BLaER1 (cell line): Measurements from ENCODE around the gene METTL1.

ENCODE experiments used
- H3K27ac ChIP-seq: shearing (Covaris generic); formaldehyde crosslinking; 2 replicates; pipeline ENCODE4 v1.8.1; 2022
- H3K27me3 ChIP-seq: shearing (Covaris generic); formaldehyde crosslinking; 2 replicates; pipeline ENCODE4 v1.8.1; 2022
- H3K36me3 ChIP-seq: shearing (Covaris generic); formaldehyde crosslinking; 2 replicates; pipeline ENCODE4 v1.8.1; 2022
- H3K4me1 ChIP-seq: shearing (Covaris generic); formaldehyde crosslinking; 2 replicates; pipeline ENCODE4 v1.8.1; 2022
- H3K4me2 ChIP-seq: shearing (Covaris generic); formaldehyde crosslinking; 2 replicates; pipeline ENCODE4 v1.8.1; 2022
- H3K4me3 ChIP-seq: shearing (Covaris generic); formaldehyde crosslinking; 2 replicates; pipeline ENCODE4 v1.8.1; 2022
- H3K9ac ChIP-seq: shearing (Covaris generic); formaldehyde crosslinking; 2 replicates; pipeline ENCODE4 v1.8.1; 2022
- H3K9me3 ChIP-seq: shearing (Covaris generic); formaldehyde crosslinking; 2 replicates; pipeline ENCODE4 v1.8.1; 2022
- H4K20me1 ChIP-seq: shearing (Covaris generic); formaldehyde crosslinking; 2 replicates; pipeline ENCODE4 v1.8.1; 2022
- Cebpa-rat ChIP-seq: shearing (Covaris generic); IDR thresholded peaks from 2 replicates; pipeline ENCODE4 v1.8.1; 2022

METTL1 gene

DNA sequence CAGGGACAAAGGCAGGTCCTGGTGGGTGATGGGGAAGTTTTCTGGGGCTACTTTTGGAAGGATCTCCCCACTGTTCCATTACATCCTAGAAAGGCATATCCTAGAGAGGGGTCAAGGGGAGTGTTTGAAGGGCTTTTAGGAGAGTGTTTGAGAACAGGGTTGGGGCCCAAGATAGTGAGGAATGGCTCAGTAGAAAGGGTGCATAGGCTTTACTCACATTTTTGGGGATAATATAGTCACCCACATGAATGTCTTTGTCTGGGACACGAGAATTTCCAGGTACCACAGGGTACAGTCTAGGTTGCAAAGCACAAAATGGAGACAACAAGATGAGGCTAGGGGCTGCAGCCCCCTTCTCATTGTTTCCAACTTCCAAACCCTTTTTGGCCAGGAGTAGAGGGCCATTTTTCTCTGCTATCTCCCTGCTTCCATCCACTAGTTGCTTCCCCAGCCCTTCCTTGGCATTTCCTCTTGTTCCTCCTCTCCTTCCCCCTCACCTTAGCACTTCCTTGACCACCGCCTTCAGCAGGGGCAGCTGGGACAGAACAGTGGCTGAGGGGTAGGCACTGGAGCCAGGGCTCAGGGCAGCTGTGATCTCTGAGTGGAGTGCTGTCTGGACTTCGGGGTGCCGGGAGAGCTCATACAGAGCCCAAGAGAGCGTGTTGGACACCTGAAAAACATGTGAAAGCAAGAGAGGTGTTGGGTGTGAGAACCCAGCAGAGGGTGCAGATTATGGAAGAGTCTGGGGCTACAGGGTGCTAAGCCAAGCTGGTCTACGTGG, 7.8 kb downstream of the METTL1 start:
- Histone ChIP-seq H3K36me3 (peaks cover 13% of the 10 kb centered on the region), H3K4me3 (no peak overlapping the region), H3K9ac (no peak overlapping the region), H3K27me3 (peaks cover 85% of the 10 kb centered on the region), H3K9me3 (no peaks in the 10 kb centered on the region; the same call in 1 of the 2 replicates), H3K4me1 (peaks cover 12% of the 10 kb centered on the region), H3K27ac (no peak overlapping the region), H3K4me2 (no peak overlapping the region), H4K20me1 (peaks cover 88% of the 10 kb centered on the region)
- TF ChIP-seq Cebpa-rat: no peak

DNA sequence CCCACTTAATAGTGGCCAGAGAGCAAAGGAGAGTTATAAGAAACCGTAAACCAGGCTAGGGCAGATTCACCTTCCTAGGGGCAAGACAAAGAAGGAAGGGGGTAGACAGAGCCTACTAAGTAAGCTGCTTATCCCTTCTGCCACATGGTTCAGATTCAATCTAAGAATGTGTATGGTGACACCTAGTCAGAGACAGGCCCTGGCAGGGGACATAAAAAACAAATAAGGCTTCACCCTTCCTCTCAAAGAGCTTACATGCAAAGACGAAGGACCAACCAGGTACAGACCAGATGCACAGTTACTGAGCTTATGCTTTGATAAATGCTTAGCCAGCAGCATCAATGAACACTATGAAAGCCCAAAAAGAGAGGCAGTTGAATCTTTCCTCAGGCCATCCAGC, 9.4 kb downstream of the METTL1 start:
- H3K27me3 ChIP-seq: peaks cover 86% of the 10 kb centered on the region
- H3K36me3 ChIP-seq: peaks cover 12% of the 10 kb centered on the region; the same call in 1 of the 2 replicates
- H3K4me1 ChIP-seq: peaks cover 12% of the 10 kb centered on the region
- no peak for TF ChIP-seq Cebpa-rat
- H3K4me3 ChIP-seq: no peak overlapping the region
- no peaks in the 10 kb centered on the region; the same call in 1 of the 2 replicates for H3K9me3 ChIP-seq
- H4K20me1 ChIP-seq: peaks cover 90% of the 10 kb centered on the region
- H3K9ac ChIP-seq: no peak overlapping the region
- H3K4me2 ChIP-seq: no peak overlapping the region
- no peak overlapping the region for H3K27ac ChIP-seq

DNA sequence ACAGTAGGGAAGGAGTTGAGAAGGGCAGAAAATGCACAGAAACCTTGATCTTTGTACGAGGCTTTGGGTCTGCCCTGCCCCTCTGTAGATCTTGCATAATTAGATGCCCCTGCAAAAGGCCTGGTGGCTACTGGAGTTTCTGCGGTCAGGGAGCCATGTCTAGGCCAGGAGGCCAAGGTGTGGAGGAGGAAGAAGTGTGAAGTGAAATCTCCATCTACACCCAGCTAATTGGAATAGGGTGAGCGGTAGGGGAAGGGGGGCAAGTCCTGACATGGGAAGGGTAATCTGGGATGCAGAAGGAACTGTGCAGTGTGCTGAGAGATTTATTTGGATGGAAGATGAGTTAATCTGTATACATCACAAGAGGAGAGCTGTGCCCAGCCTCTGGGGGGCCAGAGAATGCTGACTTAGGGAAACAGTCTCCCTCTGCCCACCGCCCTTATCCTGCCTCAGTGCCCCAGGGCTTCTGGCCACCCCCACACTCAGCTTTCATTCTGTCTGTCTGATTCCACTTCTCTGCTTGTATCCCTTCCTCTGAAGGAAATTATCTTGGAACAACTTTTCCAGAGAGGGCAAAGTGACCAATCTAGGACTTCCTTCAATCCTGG, 10.4 kb downstream of the METTL1 start:
- TF ChIP-seq Cebpa-rat: no peak
- no peak overlapping the region for H3K9ac ChIP-seq
- H3K4me2 ChIP-seq: no peak overlapping the region
- H3K4me3 ChIP-seq: no peak overlapping the region
- H3K27ac ChIP-seq: no peak overlapping the region
- peaks cover 89% of the 10 kb centered on the region for H4K20me1 ChIP-seq
- no peaks in the 10 kb centered on the region; the same call in 1 of the 2 replicates for H3K9me3 ChIP-seq
- peaks cover 17% of the 10 kb centered on the region for H3K4me1 ChIP-seq
- peaks cover 86% of the 10 kb centered on the region for H3K27me3 ChIP-seq
- peaks cover 12% of the 10 kb centered on the region; the same call in 1 of the 2 replicates for H3K36me3 ChIP-seq

DNA sequence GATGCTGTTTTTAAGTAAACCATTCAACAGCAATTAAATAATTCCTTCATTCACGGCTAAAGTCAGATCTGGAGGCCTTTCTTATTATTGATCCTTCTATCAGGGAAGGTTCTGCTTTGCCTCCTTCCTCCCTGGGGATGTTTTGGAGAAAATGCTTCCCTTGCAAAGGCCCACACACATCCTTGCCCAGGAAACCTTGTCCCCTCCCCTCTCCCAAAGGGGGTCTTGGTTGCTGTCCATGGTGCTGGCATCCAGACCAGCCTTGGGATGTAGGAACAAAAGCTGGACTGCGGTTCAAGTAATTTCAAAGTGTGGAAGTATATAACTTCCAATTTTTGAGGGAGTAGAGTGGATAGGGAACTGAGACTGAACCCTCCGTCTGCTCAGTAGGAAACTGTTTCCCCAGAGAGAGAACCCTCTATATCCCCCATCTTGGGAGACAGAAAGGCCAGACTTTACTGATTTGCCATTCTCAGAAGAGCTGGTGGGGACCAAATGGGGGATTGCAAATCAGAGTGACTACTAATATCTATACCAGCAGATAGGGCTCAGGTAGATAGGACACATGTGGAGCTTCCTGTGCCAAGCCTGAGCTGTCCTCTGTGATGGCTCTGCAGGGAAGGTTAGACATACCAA, 11.4 kb downstream of the METTL1 start:
- Histone ChIP-seq H3K9ac (no peak overlapping the region), H3K27ac (no peak overlapping the region), H3K4me3 (no peak overlapping the region), H3K36me3 (peaks cover 12% of the 10 kb centered on the region; the same call in 1 of the 2 replicates), H3K4me2 (no peak overlapping the region), H4K20me1 (peaks cover 89% of the 10 kb centered on the region), H3K4me1 (peaks cover 25% of the 10 kb centered on the region), H3K9me3 (no peaks in the 10 kb centered on the region; the same call in 1 of the 2 replicates), H3K27me3 (peaks cover 86% of the 10 kb centered on the region)
- no peak for TF ChIP-seq Cebpa-rat

DNA sequence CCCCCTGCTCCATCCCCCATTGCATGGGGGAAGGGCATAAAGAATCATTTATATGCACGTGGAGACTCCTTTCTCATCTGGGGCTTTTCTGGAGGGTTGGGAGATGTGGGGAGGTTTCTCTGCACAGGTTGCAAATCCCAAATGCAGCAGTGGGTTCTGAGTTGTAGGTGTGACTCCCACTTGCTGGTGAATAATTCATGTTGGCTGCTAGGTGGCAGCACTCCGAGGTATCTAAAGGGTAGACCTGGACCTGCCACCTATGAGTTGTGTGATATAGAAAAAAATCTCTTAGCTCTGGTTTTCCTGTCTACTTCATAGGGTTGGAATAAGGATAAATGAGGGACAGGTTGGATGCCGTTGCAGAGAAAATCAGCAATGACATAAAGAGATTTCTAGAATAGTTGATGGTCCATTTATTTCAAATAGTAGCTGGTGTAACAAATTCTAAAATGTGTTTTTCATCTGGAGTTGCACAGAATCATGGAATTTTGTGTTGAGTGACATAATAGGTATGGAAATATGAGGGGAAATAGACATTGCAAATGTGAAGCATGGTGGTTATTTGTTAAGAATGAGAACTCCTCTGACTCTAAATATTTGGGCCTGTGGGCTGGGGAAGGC, 12.4 kb downstream of the METTL1 start:
- Histone ChIP-seq H3K4me2 (no peak overlapping the region), H3K4me1 (peaks cover 19% of the 10 kb centered on the region), H3K4me3 (no peak overlapping the region), H3K9me3 (no peaks in the 10 kb centered on the region), H3K27ac (no peak overlapping the region), H4K20me1 (peaks cover 80% of the 10 kb centered on the region), H3K9ac (no peak overlapping the region), H3K36me3 (peaks cover 12% of the 10 kb centered on the region; the same call in 1 of the 2 replicates), H3K27me3 (peaks cover 86% of the 10 kb centered on the region)
- TF ChIP-seq Cebpa-rat: no peak

DNA sequence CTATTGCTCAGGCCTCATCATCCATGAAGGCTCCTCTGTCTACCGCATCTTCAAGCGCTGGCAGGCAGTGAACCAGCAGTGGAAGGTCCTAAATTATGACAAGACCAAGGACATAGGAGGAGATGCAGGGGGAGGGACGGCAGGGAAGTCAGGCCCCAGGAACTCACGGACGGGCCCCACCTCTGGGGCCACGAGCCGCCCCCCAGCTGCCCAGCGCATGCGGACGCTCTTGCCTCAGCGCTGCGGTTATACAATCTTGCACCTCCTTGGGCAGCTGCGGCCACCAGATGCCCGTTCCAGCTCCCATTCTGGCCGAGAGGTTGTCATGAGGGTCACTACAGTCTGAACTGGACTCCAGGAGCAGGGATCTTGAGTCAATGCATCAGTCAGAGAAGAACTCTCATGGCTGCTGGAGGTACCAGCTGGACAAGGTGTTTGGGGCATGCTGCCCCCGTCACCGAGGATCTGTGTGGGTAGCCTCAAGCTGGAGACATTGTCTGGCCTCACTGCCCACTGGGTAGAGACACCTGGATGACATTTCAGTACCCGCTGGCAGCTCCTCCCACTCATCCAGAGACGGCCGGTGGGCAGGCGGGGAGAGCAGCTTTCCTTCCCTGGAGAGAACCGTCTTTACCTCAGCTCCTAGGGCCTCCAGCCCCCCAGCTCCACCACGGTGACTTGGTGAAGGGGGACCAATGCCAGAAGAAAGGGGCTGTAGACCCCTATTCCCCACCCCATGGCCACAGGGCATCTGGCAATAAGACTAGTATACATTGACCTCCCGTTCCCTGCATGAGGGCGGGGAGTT, 13.1 kb downstream of the METTL1 start:
- H3K27me3 ChIP-seq: peaks cover 86% of the 10 kb centered on the region
- TF ChIP-seq Cebpa-rat: no peak
- H3K36me3 ChIP-seq: peaks cover 12% of the 10 kb centered on the region; the same call in 1 of the 2 replicates
- no peak overlapping the region for H3K9ac ChIP-seq
- no peaks in the 10 kb centered on the region for H3K9me3 ChIP-seq
- H3K4me1 ChIP-seq: peaks cover 26% of the 10 kb centered on the region
- no peak overlapping the region for H3K4me3 ChIP-seq
- H3K27ac ChIP-seq: no peak overlapping the region
- peaks cover 74% of the 10 kb centered on the region for H4K20me1 ChIP-seq
- no peak overlapping the region for H3K4me2 ChIP-seq

DNA sequence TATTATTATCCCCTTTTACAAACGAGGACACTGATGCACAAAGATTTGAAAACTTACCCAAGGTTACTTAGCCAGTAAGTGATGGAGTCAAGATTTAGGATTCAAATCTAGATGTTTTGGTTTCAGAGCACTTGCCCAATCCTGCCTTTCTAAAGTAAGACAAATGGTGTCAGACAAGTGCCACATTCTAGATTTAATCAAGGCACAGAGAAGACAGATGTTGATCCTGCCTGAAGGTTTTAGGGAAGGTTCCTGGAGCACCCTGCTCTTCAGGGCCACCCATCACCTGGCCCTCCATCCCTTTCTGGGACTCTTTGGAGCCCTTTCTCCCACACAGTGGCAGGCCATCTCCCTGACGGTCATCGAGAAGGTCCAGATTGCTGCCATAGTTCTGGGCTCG, 14.1 kb downstream of the METTL1 start:
- no peak overlapping the region for H3K27ac ChIP-seq
- H4K20me1 ChIP-seq: peaks cover 73% of the 10 kb centered on the region
- H3K4me1 ChIP-seq: peaks cover 33% of the 10 kb centered on the region
- no peaks in the 10 kb centered on the region for H3K9me3 ChIP-seq
- H3K4me3 ChIP-seq: no peak overlapping the region
- peaks cover 86% of the 10 kb centered on the region for H3K27me3 ChIP-seq
- no peak for TF ChIP-seq Cebpa-rat
- peaks cover 12% of the 10 kb centered on the region; the same call in 1 of the 2 replicates for H3K36me3 ChIP-seq
- H3K9ac ChIP-seq: no peak overlapping the region
- H3K4me2 ChIP-seq: no peak overlapping the region

DNA sequence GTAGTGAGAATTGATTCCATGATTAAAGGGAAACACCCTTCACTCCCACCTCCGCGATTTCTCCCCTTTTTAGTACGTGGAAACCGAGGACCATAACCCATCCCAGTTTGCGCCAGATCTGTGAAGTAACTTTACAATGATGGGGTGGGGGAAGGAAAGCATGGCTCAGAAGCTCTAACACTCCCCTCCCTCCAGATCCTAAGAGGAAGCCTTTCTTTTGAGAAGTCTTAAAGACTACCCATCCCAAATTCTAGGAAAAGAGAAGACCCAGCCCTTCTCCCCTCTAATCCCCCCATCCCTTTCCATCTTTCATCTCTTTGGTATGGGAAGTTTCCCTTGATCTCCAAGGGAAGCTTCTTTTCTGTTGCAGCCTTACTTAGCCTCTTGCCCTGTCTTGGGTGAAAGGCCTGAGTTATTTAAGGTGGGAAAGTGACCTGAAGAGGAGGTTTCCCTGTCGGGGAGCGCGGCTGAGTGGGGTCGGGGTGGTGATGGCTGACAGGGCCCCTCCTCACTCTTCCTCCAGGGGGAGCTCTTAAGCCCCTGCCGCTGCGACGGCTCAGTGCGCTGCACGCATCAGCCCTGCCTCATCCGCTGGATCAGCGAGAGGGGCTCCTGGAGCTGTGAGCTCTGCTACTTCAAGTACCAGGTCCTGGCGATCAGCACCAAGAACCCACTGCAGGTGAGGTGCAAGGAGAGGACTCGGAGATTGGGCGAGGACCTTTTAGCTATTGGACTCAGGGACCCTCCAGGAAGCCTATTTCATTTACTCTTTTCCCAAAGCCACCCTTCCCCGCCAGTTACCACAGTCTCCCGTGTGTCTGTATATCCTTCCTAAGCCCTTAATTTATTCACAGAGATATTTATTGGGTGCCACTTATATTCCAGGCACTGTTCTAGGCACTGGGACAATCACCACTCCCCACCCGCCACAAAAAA, 15.2 kb downstream of the METTL1 start:
- Histone ChIP-seq H3K27me3 (peaks cover 76% of the 10 kb centered on the region), H3K4me1 (peaks cover 36% of the 10 kb centered on the region), H3K9me3 (no peaks in the 10 kb centered on the region), H3K4me2 (peak overlapping the region; percentile 99), H3K36me3 (peaks cover 12% of the 10 kb centered on the region; the same call in 1 of the 2 replicates), H3K9ac (0 out of 2 replicates have a peak overlapping the region, but pooled peaks have one; percentile 65), H3K27ac (no peak overlapping the region), H4K20me1 (peaks cover 62% of the 10 kb centered on the region), H3K4me3 (peak overlapping the region; percentile 73)
- no peak for TF ChIP-seq Cebpa-rat
